ENCODE results near the gene MYD88. TPM values are rescaled to one million over a fixed set of nuclear protein-coding genes. Genes with fewer than 3 reads are reported as not detected.

The MYD88 gene
- polyA plus RNA-seq, 6 donors from 2014 or later, result 82.4 to 136 (median 102) TPM

GRCh38 chr3:38136393-38136776 lies 2.1 kb upstream of the MYD88 start:
- Mint-ChIP-seq H3K27me3 (no peaks in the 10 kb centered on the region), H3K4me1 (peaks cover 57 to 75% (median 67%) of the 10 kb centered on the region in 3 donors), H3K36me3 (peaks cover 5 to 8% of the 10 kb centered on the region in 2 donors), H3K27ac (peak overlapping the region; percentile 78 to 98 (median 89)), H3K4me3 (peak overlapping the region; percentile 86 to 99 (median 94)), H3K9me3 (no peaks in the 10 kb centered on the region)
- no peak for ATAC-seq (ENCODE audit: low read depth in 2 of 2)
- DNase-seq, result no peak

GRCh38 chr3:38136777-38137614 lies 1.5 kb upstream of the MYD88 start, which contains the start of gene ACAA1:
TSS of gene ACAA1 (minus strand) at chr3:38137127. CDS start at chr3:38137035, 92 bp downstream.
- Mint-ChIP-seq H3K27me3 (no peaks in the 10 kb centered on the region), H3K27ac (peak within 1 kb of the TSS; percentile 87 to 99 (median 98))
- peak; percentile 85 to 86 for ATAC-seq (ENCODE audit: low read depth in 2 of 2)

GRCh38 chr3:38137615-38138348 lies 679 bp upstream of the MYD88 start:
- H3K27ac Mint-ChIP-seq, result peak overlapping the region; percentile 87 to 99 (median 98)
- peak overlapping the region; percentile 86 to 99 (median 94) for H3K4me3 Mint-ChIP-seq
- no peaks in the 10 kb centered on the region for H3K27me3 Mint-ChIP-seq
- peaks cover 62 to 74% (median 71%) of the 10 kb centered on the region in 3 donors for H3K4me1 Mint-ChIP-seq
- DNase-seq (no peak), ATAC-seq (ENCODE audit: low read depth in 2 of 2) (no peak)
- H3K36me3 Mint-ChIP-seq, result peaks cover 10 to 20% of the 10 kb centered on the region in 2 donors
- no peaks in the 10 kb centered on the region for H3K9me3 Mint-ChIP-seq

More at GRCh38 chr3:38136777-38137614, 1.5 kb upstream of the MYD88 start, which contains the start of gene ACAA1:
- Mint-ChIP-seq H3K36me3 (peaks cover 7 to 14% of the 10 kb centered on the region in 2 donors), H3K4me1 (peaks cover 61 to 77% (median 73%) of the 10 kb centered on the region in 3 donors), H3K9me3 (no peaks in the 10 kb centered on the region), H3K4me3 (peak within 1 kb of the TSS; percentile 86 to 99 (median 94))
- DNase-seq, result peak; percentile 98

- Mint-ChIP-seq H3K4me1 (peaks cover 63 to 73% (median 72%) of the 10 kb centered on the region in 3 donors), H3K9me3 (no peaks in the 10 kb centered on the region), H3K27me3 (no peaks in the 10 kb centered on the region), H3K27ac (peak overlapping the region; percentile 87 to 99 (median 94)), H3K4me3 (peak overlapping the region; percentile 86 to 99 (median 94)), H3K36me3 (peaks cover 9 to 20% of the 10 kb centered on the region in 2 donors)
- ATAC-seq (ENCODE audit: low read depth in 2 of 2) (no peak), DNase-seq (no peak)
These were observed 730 bp downstream of the MYD88 start for GRCh38 chr3:38139191-38139590.

- Mint-ChIP-seq H3K27ac (peak overlapping the region; percentile 30 to 99 (median 88)), H3K9me3 (no peaks in the 10 kb centered on the region), H3K4me1 (peaks cover 61 to 74% (median 68%) of the 10 kb centered on the region in 3 donors), H3K36me3 (peaks cover 5 to 20% of the 10 kb centered on the region in 2 donors), H3K4me3 (peak overlapping the region; percentile 86 to 99 (median 94)), H3K27me3 (no peaks in the 10 kb centered on the region)
- no peak for DNase-seq
- no peak for ATAC-seq (ENCODE audit: low read depth in 2 of 2)
These were observed 1.2 kb downstream of the MYD88 start for GRCh38 chr3:38139652-38140051.

- Mint-ChIP-seq H3K9me3 (peaks cover 0 to 4% (median 0%) of the 10 kb centered on the region in 7 donors), H3K27me3 (no peaks in the 10 kb centered on the region), H3K27ac (peak overlapping the region in 3 of 6 donors; percentile 61 to 65 (median 63)), H3K36me3 (peaks cover 5 to 20% of the 10 kb centered on the region in 2 donors), H3K4me3 (peak overlapping the region; percentile 0 to 99 (median 92)), H3K4me1 (peaks cover 55 to 65% (median 60%) of the 10 kb centered on the region in 3 donors)
- ATAC-seq (ENCODE audit: low read depth in 2 of 2), result no peak
- DNase-seq, result no peak
These were observed 2.1 kb downstream of the MYD88 start for GRCh38 chr3:38140326-38141172.

- H3K36me3 Mint-ChIP-seq, result peaks cover 5 to 20% of the 10 kb centered on the region in 2 donors
- H3K27me3 Mint-ChIP-seq, result no peaks in the 10 kb centered on the region
- H3K27ac Mint-ChIP-seq, result no peak overlapping the region
- DNase-seq, result no peak
- peaks cover 47 to 58% (median 52%) of the 10 kb centered on the region in 3 donors for H3K4me1 Mint-ChIP-seq
- peaks cover 0 to 11% (median 4%) of the 10 kb centered on the region in 7 donors for H3K9me3 Mint-ChIP-seq
- H3K4me3 Mint-ChIP-seq, result peak overlapping the region in 7 of 8 donors; percentile 0 to 91 (median 62)
- ATAC-seq (ENCODE audit: low read depth in 2 of 2), result no peak
These were observed 2.9 kb downstream of the MYD88 start for GRCh38 chr3:38141173-38141951.

- H3K4me3 Mint-ChIP-seq, result peak overlapping the region in 4 of 8 donors; percentile 19 to 80 (median 31)
- DNase-seq (no peak), ATAC-seq (ENCODE audit: low read depth in 2 of 2) (no peak)
- H3K4me1 Mint-ChIP-seq, result peaks cover 46 to 58% (median 51%) of the 10 kb centered on the region in 3 donors
- H3K27me3 Mint-ChIP-seq, result no peaks in the 10 kb centered on the region
- H3K9me3 Mint-ChIP-seq, result peaks cover 0 to 16% (median 9%) of the 10 kb centered on the region in 7 donors
- peak overlapping the region in 2 of 6 donors; percentile 71 to 78 for H3K27ac Mint-ChIP-seq
- H3K36me3 Mint-ChIP-seq, result peaks cover 5 to 20% of the 10 kb centered on the region in 2 donors
These were observed 3.5 kb downstream of the MYD88 start for GRCh38 chr3:38141952-38142273.

- H3K36me3 Mint-ChIP-seq, result peaks cover 5 to 20% of the 10 kb centered on the region in 2 donors
- DNase-seq, result no peak
- H3K9me3 Mint-ChIP-seq, result peaks cover 0 to 17% (median 16%) of the 10 kb centered on the region in 7 donors
- no peaks in the 10 kb centered on the region for H3K27me3 Mint-ChIP-seq
- H3K27ac Mint-ChIP-seq, result peak overlapping the region in 1 of 6 donors; percentile 33
- H3K4me3 Mint-ChIP-seq, result no peak overlapping the region
- no peak for ATAC-seq (ENCODE audit: low read depth in 2 of 2)
- peaks cover 45 to 56% (median 51%) of the 10 kb centered on the region in 3 donors for H3K4me1 Mint-ChIP-seq
These were observed 4.5 kb downstream of the MYD88 start for GRCh38 chr3:38142959-38143358.

GRCh38 chr3:38143511-38143910 lies 5.0 kb downstream of the MYD88 start:
- H3K27ac Mint-ChIP-seq, result peak overlapping the region in 1 of 6 donors; percentile 11
- ATAC-seq (ENCODE audit: low read depth in 2 of 2) (no peak), DNase-seq (no peak)
- peak overlapping the region in 1 of 8 donors; percentile 70 for H3K4me3 Mint-ChIP-seq
- no peaks in the 10 kb centered on the region for H3K27me3 Mint-ChIP-seq
- H3K9me3 Mint-ChIP-seq, result peaks cover 0 to 21% (median 16%) of the 10 kb centered on the region in 7 donors
- H3K4me1 Mint-ChIP-seq, result peaks cover 41 to 55% (median 47%) of the 10 kb centered on the region in 3 donors
- H3K36me3 Mint-ChIP-seq, result peaks cover 5 to 20% of the 10 kb centered on the region in 2 donors

- H3K4me1 Mint-ChIP-seq, result peaks cover 22 to 45% (median 28%) of the 10 kb centered on the region in 3 donors
- no peak overlapping the region for H3K27ac Mint-ChIP-seq
- peak overlapping the region in 1 of 8 donors; percentile 44 for H3K4me3 Mint-ChIP-seq
- peaks cover 5 to 10% of the 10 kb centered on the region in 2 donors for H3K36me3 Mint-ChIP-seq
- ATAC-seq (ENCODE audit: low read depth in 2 of 2) (no peak), DNase-seq (no peak)
- no peaks in the 10 kb centered on the region for H3K27me3 Mint-ChIP-seq
- peaks cover 0 to 21% (median 16%) of the 10 kb centered on the region in 7 donors for H3K9me3 Mint-ChIP-seq
These were observed 8.0 kb downstream of the MYD88 start for GRCh38 chr3:38146504-38146903.

GRCh38 chr3:38147421-38147820 lies 9.0 kb downstream of the MYD88 start:
- Mint-ChIP-seq H3K27ac (peak overlapping the region in 4 of 6 donors; percentile 10 to 62 (median 42)), H3K9me3 (peaks cover 0 to 21% (median 16%) of the 10 kb centered on the region in 7 donors), H3K27me3 (no peaks in the 10 kb centered on the region), H3K4me1 (peaks cover 24 to 44% (median 27%) of the 10 kb centered on the region in 3 donors), H3K4me3 (peak overlapping the region in 1 of 8 donors; percentile 51), H3K36me3 (peaks cover 0 to 1% of the 10 kb centered on the region in 2 donors)
- DNase-seq (no peak), ATAC-seq (ENCODE audit: low read depth in 2 of 2) (no peak)

Measured in naive B cell (primary cell).